Measurements from ENCODE around the gene CYYR1.
A peak's percentile ranks its signal among the peaks of the same experiment; 100 is the strongest.

Gene CYYR1

DNA sequence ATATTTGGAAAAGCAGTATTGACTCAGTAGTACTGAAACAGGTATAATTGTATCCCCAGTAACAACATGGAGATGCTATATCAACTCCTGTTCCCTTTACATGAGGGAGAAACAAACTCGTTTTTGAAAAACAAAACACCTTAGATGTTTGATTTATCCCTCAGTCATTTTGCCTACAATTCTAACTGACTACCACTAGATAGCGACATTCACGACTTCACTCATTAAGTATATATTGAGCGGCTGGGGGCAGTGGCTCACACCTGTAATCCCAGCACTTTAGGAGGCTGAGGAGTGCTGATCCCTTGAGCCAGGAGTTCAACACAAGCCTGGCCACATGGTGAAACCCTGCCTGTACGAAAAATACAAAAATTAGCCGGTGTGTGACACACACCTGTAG, 83.3 kb downstream of the CYYR1 start:
- H3K4me3 ChIP-seq (replicated peaks; ENCODE audit: low read depth, low read length), result no peak overlapping the region
- TF ChIP-seq, protein P1, sequence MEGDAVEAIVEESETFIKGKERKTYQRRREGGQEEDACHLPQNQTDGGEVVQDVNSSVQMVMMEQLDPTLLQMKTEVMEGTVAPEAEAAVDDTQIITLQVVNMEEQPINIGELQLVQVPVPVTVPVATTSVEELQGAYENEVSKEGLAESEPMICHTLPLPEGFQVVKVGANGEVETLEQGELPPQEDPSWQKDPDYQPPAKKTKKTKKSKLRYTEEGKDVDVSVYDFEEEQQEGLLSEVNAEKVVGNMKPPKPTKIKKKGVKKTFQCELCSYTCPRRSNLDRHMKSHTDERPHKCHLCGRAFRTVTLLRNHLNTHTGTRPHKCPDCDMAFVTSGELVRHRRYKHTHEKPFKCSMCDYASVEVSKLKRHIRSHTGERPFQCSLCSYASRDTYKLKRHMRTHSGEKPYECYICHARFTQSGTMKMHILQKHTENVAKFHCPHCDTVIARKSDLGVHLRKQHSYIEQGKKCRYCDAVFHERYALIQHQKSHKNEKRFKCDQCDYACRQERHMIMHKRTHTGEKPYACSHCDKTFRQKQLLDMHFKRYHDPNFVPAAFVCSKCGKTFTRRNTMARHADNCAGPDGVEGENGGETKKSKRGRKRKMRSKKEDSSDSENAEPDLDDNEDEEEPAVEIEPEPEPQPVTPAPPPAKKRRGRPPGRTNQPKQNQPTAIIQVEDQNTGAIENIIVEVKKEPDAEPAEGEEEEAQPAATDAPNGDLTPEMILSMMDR (IDR thresholded peaks at IDR 0.05; ENCODE audit: low read depth, low read length, missing control alignments), result peak; percentile 13
- DNase-seq (ENCODE audit: extremely low read depth, low read depth), result no peak

DNA sequence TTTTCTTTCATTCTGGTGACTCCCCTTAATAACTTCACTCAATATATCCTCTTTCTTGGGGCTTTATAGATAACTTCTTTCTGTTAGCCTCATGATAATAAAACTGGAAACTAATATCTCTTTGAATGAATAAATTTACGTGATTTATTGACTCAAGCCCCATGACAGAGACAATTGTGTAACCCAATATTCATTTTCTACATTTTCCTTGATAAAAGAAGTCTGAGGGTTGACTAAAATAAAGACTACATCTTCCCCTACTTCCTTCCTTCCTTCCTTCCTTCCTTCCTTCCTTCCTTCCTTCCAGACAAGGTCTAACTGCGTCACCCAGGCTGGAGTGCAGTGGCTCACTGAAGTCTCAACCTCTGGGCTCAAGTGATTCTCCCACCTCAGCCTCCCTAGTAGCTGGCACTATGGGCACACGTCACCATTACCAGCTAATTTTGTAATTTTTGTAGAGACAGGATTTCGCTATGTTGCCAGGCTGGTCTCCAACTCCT, 85.1 kb downstream of the CYYR1 start:
- no peak for DNase-seq (ENCODE audit: extremely low read depth, low read depth)
- no peak overlapping the region for H3K4me3 ChIP-seq (replicated peaks; ENCODE audit: low read depth, low read length)
- TF ChIP-seq, protein P1 (IDR thresholded peaks at IDR 0.05; ENCODE audit: low read depth, low read length, missing control alignments), result no peak

DNA sequence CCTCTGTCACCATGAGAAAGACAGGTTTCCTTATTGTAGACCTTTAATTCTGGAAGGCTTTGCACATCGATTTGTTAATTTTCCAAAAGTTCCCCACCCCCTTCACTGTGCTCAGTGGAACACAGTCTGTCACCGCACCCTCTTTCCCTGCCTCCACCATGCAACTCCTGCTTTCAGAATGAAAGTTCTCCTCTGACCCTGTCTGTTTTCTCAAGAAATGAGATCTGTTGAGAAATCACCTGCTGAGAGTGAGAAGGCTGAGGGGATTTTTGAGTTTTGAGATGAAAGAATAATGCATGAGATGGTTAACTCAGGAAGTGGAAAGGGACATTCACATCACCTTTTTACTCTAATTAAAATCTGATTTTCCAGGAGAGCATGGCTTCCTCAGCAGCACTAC, 99.6 kb downstream of the CYYR1 start:
- no peak for DNase-seq (ENCODE audit: extremely low read depth, low read depth)
- TF ChIP-seq, protein P1 (IDR thresholded peaks at IDR 0.05; ENCODE audit: low read depth, low read length, missing control alignments), result no peak
- no peak overlapping the region for H3K4me3 ChIP-seq (replicated peaks; ENCODE audit: low read depth, low read length)

DNA sequence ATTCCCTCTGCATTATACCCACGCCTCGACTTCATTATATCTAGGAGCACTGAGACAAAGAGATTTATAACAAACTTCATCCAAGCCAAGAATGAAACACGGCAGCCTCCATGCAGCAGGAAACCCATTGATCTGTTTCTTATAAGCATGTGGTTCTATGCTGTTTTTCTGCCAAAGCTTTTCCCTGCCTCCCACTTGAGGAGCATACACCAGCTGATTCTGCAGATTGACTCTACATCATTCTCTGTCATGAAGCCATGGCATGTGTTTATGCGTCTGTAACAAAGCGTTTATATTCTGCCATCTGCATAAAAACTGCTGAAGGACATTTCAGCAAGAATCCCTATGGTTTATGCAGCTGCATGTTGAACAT, 102.0 kb downstream of the CYYR1 start:
- DNase-seq (ENCODE audit: extremely low read depth, low read depth), result no peak
- H3K4me3 ChIP-seq (replicated peaks; ENCODE audit: low read depth, low read length), result no peak overlapping the region
- TF ChIP-seq, protein P1 (IDR thresholded peaks at IDR 0.05; ENCODE audit: low read depth, low read length, missing control alignments), result no peak

DNA sequence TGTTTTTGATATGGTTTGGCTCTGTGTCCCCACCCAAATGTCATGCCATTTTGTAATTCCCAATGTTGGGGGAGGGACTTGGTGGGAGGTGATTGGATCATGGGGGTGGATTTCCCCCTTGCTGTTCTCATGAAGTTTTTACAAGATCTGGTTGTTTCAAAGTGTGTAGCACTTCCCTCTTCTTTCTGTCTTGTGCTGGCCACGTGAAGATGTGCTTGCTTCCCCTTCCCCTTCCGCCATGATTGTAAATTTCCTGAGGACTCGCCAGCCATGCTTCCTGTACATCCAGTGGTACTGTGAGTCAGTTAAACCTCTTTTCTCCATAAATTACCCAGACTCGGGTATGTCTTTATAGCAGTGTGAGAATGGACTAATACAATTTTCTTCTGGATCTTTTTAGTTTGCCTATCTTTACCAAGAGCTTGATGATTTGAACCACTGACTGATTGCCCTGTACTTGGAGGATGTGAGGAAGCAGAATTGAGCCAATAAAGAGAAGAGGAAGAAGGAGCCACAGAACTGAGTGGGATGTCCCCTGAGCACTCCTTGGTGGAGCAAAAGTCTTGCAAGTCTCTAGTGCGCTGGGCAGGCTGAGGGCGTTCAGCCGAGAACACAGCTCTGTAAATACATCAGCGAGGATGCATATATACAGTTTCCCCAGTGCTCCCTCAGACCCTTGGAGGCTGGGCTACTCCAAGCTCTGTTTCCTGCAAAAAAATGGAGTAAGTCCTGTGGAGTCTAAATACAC, 102.6 kb downstream of the CYYR1 start:
- DNase-seq (ENCODE audit: extremely low read depth, low read depth), result no peak
- TF ChIP-seq, protein P1 (IDR thresholded peaks at IDR 0.05; ENCODE audit: low read depth, low read length, missing control alignments), result no peak
- no peak overlapping the region for H3K4me3 ChIP-seq (replicated peaks; ENCODE audit: low read depth, low read length)

DNA sequence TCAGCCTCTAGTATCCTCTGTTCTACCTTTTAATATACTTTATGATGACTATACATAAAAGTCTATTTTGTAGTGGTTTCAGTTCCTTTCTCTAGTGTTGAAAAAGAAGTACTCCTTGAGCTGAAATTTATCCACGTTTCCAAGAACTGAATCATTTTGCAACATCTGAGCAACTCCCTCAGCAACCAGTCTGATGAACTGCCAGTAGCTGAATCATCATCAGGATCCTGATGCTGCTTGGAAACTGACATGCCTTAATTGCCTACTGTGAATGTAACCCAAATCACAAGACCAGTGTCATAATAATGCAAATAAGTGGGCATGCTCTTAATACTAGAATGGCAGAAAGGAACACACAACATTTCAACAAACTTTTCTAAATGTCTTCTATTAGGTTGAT, 103.3 kb downstream of the CYYR1 start:
- DNase-seq (ENCODE audit: extremely low read depth, low read depth), result no peak
- TF ChIP-seq, protein P1 (IDR thresholded peaks at IDR 0.05; ENCODE audit: low read depth, low read length, missing control alignments), result no peak
- no peak overlapping the region for H3K4me3 ChIP-seq (replicated peaks; ENCODE audit: low read depth, low read length)

DNA sequence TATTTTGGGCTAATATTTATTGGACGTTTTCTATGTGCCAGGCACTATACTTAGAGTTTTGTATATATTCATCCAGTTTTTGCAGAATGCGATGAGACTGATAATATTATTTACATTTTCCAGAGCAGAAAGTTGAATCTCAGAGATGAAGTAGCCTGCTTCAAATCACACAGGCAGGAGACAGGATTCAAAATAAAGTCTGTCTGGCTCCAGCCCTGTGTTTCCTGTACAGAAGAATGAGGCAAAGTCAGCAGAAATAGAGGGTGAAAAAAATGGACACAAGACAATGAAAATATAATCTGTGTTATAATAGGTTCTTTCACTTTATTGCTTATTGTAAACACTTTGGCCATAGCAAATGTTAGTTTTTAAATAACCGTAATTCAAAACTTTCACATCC, 107.2 kb downstream of the CYYR1 start:
- no peak overlapping the region for H3K4me3 ChIP-seq (replicated peaks; ENCODE audit: low read depth, low read length)
- TF ChIP-seq, protein P1 (IDR thresholded peaks at IDR 0.05; ENCODE audit: low read depth, low read length, missing control alignments), result no peak
- no peak for DNase-seq (ENCODE audit: extremely low read depth, low read depth)
